Stomach (tissue), 9 donors: ENCODE measurements around the gene TP53TG5. TPM values are rescaled to one million over a fixed set of nuclear protein-coding genes. Genes with fewer than 3 reads are reported as not detected.

ENCODE experiments used
- DNase-seq, 2 donors: peaks; one replicate each; pipeline versions ENCODE4 v3.0.0 to v3.0.0-alpha.2; 2013 to 2019
- H3K27ac ChIP-seq, 5 donors: fragments of 200-600 bp in 4 of 5; sonication (generic) in 4 of 5; one replicate each; pipeline ENCODE4 v1.5.1; 2013 to 2019; ENCODE audit warnings: mild to moderate bottlenecking in 1 of 5, moderate library complexity in 1 of 5
- H3K27me3 ChIP-seq, 3 donors: fragments of 200-600 bp; sonication (generic); one replicate each; pipeline ENCODE4 v1.5.1; 2017 to 2019; ENCODE audit warnings: mixed run types in 1 of 3
- H3K36me3 ChIP-seq, 4 donors: fragments of 200-600 bp; sonication (generic); 1 replicate in 3 of 4; 2 replicates in 1 of 4; pipeline ENCODE4 v1.5.1; 2016 to 2019
- H3K4me1 ChIP-seq, 4 donors: fragments of 200-600 bp; sonication (generic); one replicate each; pipeline ENCODE4 v1.5.1; 2016 to 2019
- H3K4me3 ChIP-seq, 4 donors: fragments of 200-600 bp; sonication (generic) in 3 of 4; one replicate each; pipeline ENCODE4 v1.5.1; 2016 to 2019; ENCODE audit warnings: mild to moderate bottlenecking in 1 of 4
- H3K9me3 ChIP-seq, 4 donors: fragments of 200-600 bp; sonication (generic); one replicate each; pipeline ENCODE4 v1.5.1; 2016 to 2019
- CTCF ChIP-seq, 7 experiments: fragments of 450-650 bp in 4 of 7; fragments of 200-600 bp in 3 of 7; sonication (generic) in 3 of 7; IDR thresholded peaks; one replicate each; pipeline ENCODE4 v1.5.1; 2016 to 2019; ENCODE audit warnings: antibody characterized with exemption in 7 of 7, control low read depth in 2 of 7, mild to moderate bottlenecking in 1 of 7
- EP300 ChIP-seq: sonication (generic); formaldehyde crosslinking; IDR thresholded peaks from one replicate; pipeline ENCODE4 v1.6.1; 2017; ENCODE audit warnings: antibody characterized with exemption
- POLR2A ChIP-seq, 4 donors: fragments of 450-650 bp; IDR thresholded peaks; one replicate each; pipeline ENCODE4 v1.6.1; 2016; ENCODE audit warnings: antibody characterized with exemption in 4 of 4, control low read depth in 2 of 4, mild to moderate bottlenecking in 1 of 4, moderate library complexity in 1 of 4
- POLR2AphosphoS5 ChIP-seq, 3 donors: sonication (generic); formaldehyde crosslinking; IDR thresholded peaks; one replicate each; pipeline ENCODE4 v1.6.1; 2016; ENCODE audit warnings: antibody characterized with exemption in 3 of 3
- WGBS, 5 donors: extraction: QIAGEN DNeasy Blood & Tissue Kit in 3 of 5; methylation state at CpG; one replicate each; pipeline versions ENCODE4 v1.1.5 to v1.1.7; 2013 to 2018; 5-methylcytosine and 5-hydroxymethylcytosine counted together
- intact Hi-C: fragments of 100-400 bp; cut with DNase I; formaldehyde crosslinking; loops from one replicate; pipeline ENCODE4 v1.15.1; 2023; ENCODE audit warnings: low total_unique reads
- polyA plus RNA-seq, 3 donors: library from polyadenylated mRNA; stranded (reverse); fragments of 200-250 nt; gene quantifications; one replicate each; pipeline ENCODE4 v1.2.3, GENCODE V29; 2013
- total RNA-seq, 5 donors: library from RNA; depleted of rRNA; stranded (reverse); fragments of >200 nt; gene quantifications; one replicate each; pipeline versions ENCODE4 v1.1.0 to v1.2.3, GENCODE V29; 2014 to 2016
- donor health status: healthy with polysubstance abuse.
- donor health status: Bipolar disorder and iron deficiency.
- donor health status: healthy.

The TP53TG5 gene
- total and polyA plus RNA-seq, 8 donors, result 0.12 to 0.33 TPM; not detected in 6

GRCh38 chr20:45341579-45341938 lies 36.6 kb downstream of the TP53TG5 start:
- no peaks in the 10 kb centered on the region for H3K27me3 ChIP-seq
- DNase-seq, result no peak
- H3K4me3 ChIP-seq, result peak overlapping the region; percentile 29 to 74 (median 70)
- no peaks in the 10 kb centered on the region for H3K9me3 ChIP-seq
- TF ChIP-seq EP300 (no peak), POLR2AphosphoS5 (IDR thresholded peaks at IDR 0.05) (no peak), CTCF (IDR thresholded peaks at IDR 0.05) (no peak), POLR2A (IDR thresholded peaks at IDR 0.05) (no peak)
- H3K4me1 ChIP-seq, result peaks cover 87 to 100% (median 98%) of the 10 kb centered on the region in 4 donors
- WGBS, 5 donors, result 21 to 48% (median 33%) methylated on average over 3 of the region's 3 CpGs
- H3K36me3 ChIP-seq, result peaks cover 0 to 23% (median 3%) of the 10 kb centered on the region in 4 donors
- H3K27ac ChIP-seq, result peak overlapping the region; percentile 91 to 97 (median 95)
- intact Hi-C loops, result no loop called here

- Histone ChIP-seq H3K27me3 (no peaks in the 10 kb centered on the region), H3K9me3 (no peaks in the 10 kb centered on the region), H3K36me3 (peaks cover 0 to 23% (median 4%) of the 10 kb centered on the region in 4 donors), H3K27ac (peak overlapping the region; percentile 91 to 97 (median 95)), H3K4me1 (peaks cover 92 to 100% (median 97%) of the 10 kb centered on the region in 4 donors), H3K4me3 (peak overlapping the region in 2 of 4 donors; percentile 18 to 71)
- TF ChIP-seq POLR2A (IDR thresholded peaks at IDR 0.05) (no peak), POLR2AphosphoS5 (IDR thresholded peaks at IDR 0.05) (peak in 2 of 3 donors; percentile 11 to 14)
- no peak for DNase-seq
- WGBS, 5 donors, result 9 to 48% (median 28%) methylated on average over 1 of the region's 1 CpG
- intact Hi-C loops, result no loop called here
These were observed 37.2 kb downstream of the TP53TG5 start for GRCh38 chr20:45340951-45341350.

- Histone ChIP-seq H3K9me3 (no peaks in the 10 kb centered on the region), H3K27ac (peak overlapping the region; percentile 91 to 97 (median 95)), H3K4me1 (peaks cover 91 to 100% (median 94%) of the 10 kb centered on the region in 4 donors), H3K36me3 (peaks cover 6 to 29% (median 10%) of the 10 kb centered on the region in 4 donors), H3K27me3 (no peaks in the 10 kb centered on the region), H3K4me3 (peak overlapping the region in 2 of 4 donors; percentile 18 to 71)
- TF ChIP-seq CTCF (IDR thresholded peaks at IDR 0.05) (no peak), EP300 (no peak), POLR2AphosphoS5 (IDR thresholded peaks at IDR 0.05) (peak in 2 of 3 donors; percentile 70), POLR2A (IDR thresholded peaks at IDR 0.05) (no peak)
- 32 to 57% (median 41%) methylated on average over 5 of the region's 5 CpGs for WGBS, 5 donors
- intact Hi-C loops, result no loop called here
- peak; percentile 67 to 81 for DNase-seq
These were observed 37.8 kb downstream of the TP53TG5 start for GRCh38 chr20:45340236-45340847.

- no peak overlapping the region for H3K4me3 ChIP-seq
- intact Hi-C loops, result no loop called here
- 71 to 91% (median 80%) methylated on average over 2 of the region's 2 CpGs for WGBS, 5 donors
- peaks cover 11 to 35% (median 16%) of the 10 kb centered on the region in 4 donors for H3K36me3 ChIP-seq
- no peak for DNase-seq
- TF ChIP-seq CTCF (IDR thresholded peaks at IDR 0.05) (no peak), POLR2AphosphoS5 (IDR thresholded peaks at IDR 0.05) (no peak), POLR2A (IDR thresholded peaks at IDR 0.05) (no peak), EP300 (no peak)
- H3K4me1 ChIP-seq, result peaks cover 86 to 98% (median 91%) of the 10 kb centered on the region in 4 donors
- peak overlapping the region; percentile 91 to 97 (median 95) for H3K27ac ChIP-seq
- H3K9me3 ChIP-seq, result no peaks in the 10 kb centered on the region
- H3K27me3 ChIP-seq, result no peaks in the 10 kb centered on the region
These were observed 38.3 kb downstream of the TP53TG5 start for GRCh38 chr20:45339799-45340198.

GRCh38 chr20:45339084-45339483 lies 39.0 kb downstream of the TP53TG5 start:
- Histone ChIP-seq H3K27ac (peak overlapping the region; percentile 91 to 97 (median 95)), H3K9me3 (no peaks in the 10 kb centered on the region), H3K36me3 (peaks cover 11 to 42% (median 22%) of the 10 kb centered on the region in 4 donors), H3K4me1 (peaks cover 78 to 91% (median 83%) of the 10 kb centered on the region in 4 donors), H3K27me3 (no peaks in the 10 kb centered on the region), H3K4me3 (no peak overlapping the region)
- no peak for TF ChIP-seq EP300
- TF ChIP-seq CTCF (IDR thresholded peaks at IDR 0.05), result no peak
- no peak for TF ChIP-seq POLR2A (IDR thresholded peaks at IDR 0.05)
- TF ChIP-seq POLR2AphosphoS5 (IDR thresholded peaks at IDR 0.05), result peak in 1 of 3 donors; percentile 21
- 35 to 59% (median 42%) methylated on average over 6 of the region's 6 CpGs for WGBS, 5 donors
- intact Hi-C loops, result no loop called here
- peak; percentile 59 to 61 for DNase-seq
